OCI-LY3 (cell line): ENCODE data around the gene ACSL4.

ENCODE experiments used
- EZH2phosphoT487 ChIP-seq: fragments of 200-600 bp; shearing (Covaris generic); IDR thresholded peaks from 2 replicates; pipeline ENCODE4 v1.6.1; 2018; ENCODE audit warnings: antibody characterized with exemption, mixed run types, low read depth
- TF ChIP-seq, protein P1 (sequence below): fragments of 200-600, 300-600 bp; sonication (generic); IDR thresholded peaks from 2 replicates; pipeline ENCODE4 v1.5.1; 2014; ENCODE audit warnings: antibody characterized with exemption, low read length, low read depth

DNA sequence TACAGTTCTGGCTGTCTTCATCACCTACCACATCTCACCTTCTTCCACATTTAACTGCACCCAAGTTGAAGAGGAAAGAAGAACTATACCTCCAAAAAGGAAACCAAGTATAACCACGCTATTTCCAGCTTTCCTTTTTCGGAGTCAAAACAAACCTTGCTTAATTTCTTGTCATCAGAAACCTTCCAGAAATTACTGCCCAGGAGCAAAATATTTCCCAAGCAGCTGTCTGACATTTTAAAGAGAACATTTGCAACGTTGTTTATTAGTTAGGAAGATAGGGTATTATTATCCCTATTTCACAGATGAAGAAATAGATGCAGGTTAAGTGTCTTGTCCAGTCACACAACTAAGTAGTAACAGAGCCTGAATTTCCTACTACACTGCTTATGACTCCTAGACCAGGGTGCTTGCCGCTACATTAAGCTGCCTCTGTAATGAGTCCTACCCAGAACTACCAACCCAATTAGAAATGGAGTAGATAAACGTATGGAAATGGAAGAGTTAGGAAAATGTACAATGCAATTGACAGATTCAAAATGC is 2.2 kb upstream of the ACSL4 start:
- TF ChIP-seq EZH2phosphoT487: no peak
- TF ChIP-seq, protein P1, sequence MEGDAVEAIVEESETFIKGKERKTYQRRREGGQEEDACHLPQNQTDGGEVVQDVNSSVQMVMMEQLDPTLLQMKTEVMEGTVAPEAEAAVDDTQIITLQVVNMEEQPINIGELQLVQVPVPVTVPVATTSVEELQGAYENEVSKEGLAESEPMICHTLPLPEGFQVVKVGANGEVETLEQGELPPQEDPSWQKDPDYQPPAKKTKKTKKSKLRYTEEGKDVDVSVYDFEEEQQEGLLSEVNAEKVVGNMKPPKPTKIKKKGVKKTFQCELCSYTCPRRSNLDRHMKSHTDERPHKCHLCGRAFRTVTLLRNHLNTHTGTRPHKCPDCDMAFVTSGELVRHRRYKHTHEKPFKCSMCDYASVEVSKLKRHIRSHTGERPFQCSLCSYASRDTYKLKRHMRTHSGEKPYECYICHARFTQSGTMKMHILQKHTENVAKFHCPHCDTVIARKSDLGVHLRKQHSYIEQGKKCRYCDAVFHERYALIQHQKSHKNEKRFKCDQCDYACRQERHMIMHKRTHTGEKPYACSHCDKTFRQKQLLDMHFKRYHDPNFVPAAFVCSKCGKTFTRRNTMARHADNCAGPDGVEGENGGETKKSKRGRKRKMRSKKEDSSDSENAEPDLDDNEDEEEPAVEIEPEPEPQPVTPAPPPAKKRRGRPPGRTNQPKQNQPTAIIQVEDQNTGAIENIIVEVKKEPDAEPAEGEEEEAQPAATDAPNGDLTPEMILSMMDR: no peak
